IMR-90 (cell line): ENCODE data around the gene ACBD7. TPM values are rescaled to one million over a fixed set of nuclear protein-coding genes. Genes with fewer than 3 reads are reported as not detected.

ENCODE experiments used
- ATAC-seq: fragments of 200-7000 bp; cut with Tn5 transposase; 2 replicates; pipeline ENCODE4 v1.9.1; 2020; ENCODE audit warnings: low read depth, mild to moderate bottlenecking, moderate library complexity
- BruUV-seq: library from RNA; stranded (reverse); fragments of 400-500 nt; replicated peaks from 2 replicates; lab custom pipeline; 2021; lab: Mats Ljungman, UMichigan
- CTCF ChIA-PET: fragments of 300-600 bp; formaldehyde crosslinking; extraction: SDS; loops from one replicate; lab custom pipeline; 2021; ENCODE audit warnings: antibody characterized with exemption; lab: Yijun Ruan, JAX
- POLR2A ChIA-PET: fragments of 300-600 bp; sonication (Branson Sonifier 250); formaldehyde crosslinking; loops from one replicate; lab custom pipeline; 2022; ENCODE audit warnings: antibody characterized with exemption; ENCODE audit not compliant: unreplicated experiment; lab: Charles Lee
- DNase-seq: peaks from one replicate; pipeline ENCODE4 v3.0.0; 2013
- H2AFZ ChIP-seq: replicated peaks from 2 replicates; pipeline ENCODE3; 2013; ENCODE audit warnings: low read length, mild to moderate bottlenecking; ENCODE audit not compliant: poor library complexity
- H2AK5ac ChIP-seq: 2 replicates; pipeline ENCODE4 v1.6.1; 2013; ENCODE audit warnings: low read depth, low read length, inconsistent platforms
- H2AK9ac ChIP-seq: replicated peaks from 2 replicates; pipeline ENCODE3; 2013; ENCODE audit warnings: mild to moderate bottlenecking, low read depth, low read length, moderate library complexity; ENCODE audit not compliant: poor library complexity
- H2BK120ac ChIP-seq: 2 replicates; pipeline ENCODE4 v1.6.1; 2013; ENCODE audit warnings: low read depth, low read length, inconsistent platforms
- H2BK15ac ChIP-seq: 3 replicates; pipeline ENCODE4 v1.6.1; 2013; ENCODE audit warnings: low read depth, low read length, inconsistent platforms
- H2BK20ac ChIP-seq: 2 replicates; pipeline ENCODE4 v1.6.1; 2013; ENCODE audit warnings: low read depth, mild to moderate bottlenecking, inconsistent platforms, low read length, moderate library complexity
- H2BK5ac ChIP-seq: 2 replicates; pipeline ENCODE4 v1.6.1; 2013; ENCODE audit warnings: mild to moderate bottlenecking, low read depth, low read length, inconsistent platforms; ENCODE audit not compliant: poor library complexity, severe bottlenecking
- H3K14ac ChIP-seq: replicated peaks from 2 replicates; pipeline ENCODE4 v1.6.1; 2013; ENCODE audit warnings: low read depth, low read length, inconsistent platforms
- H3K18ac ChIP-seq: 2 replicates; pipeline ENCODE4 v1.6.1; 2013; ENCODE audit warnings: low read depth, low read length, control low read depth
- H3K23ac ChIP-seq: 2 replicates; pipeline ENCODE4 v1.6.1; 2013; ENCODE audit warnings: low read depth, low read length, inconsistent platforms
- H3K27ac ChIP-seq: 2 replicates; pipeline ENCODE4 v1.5.1; 2013; ENCODE audit warnings: mild to moderate bottlenecking, control low read depth, low read length; ENCODE audit not compliant: insufficient read depth
- H3K27me3 ChIP-seq: 2 replicates; pipeline ENCODE4 v1.6.1; 2013; ENCODE audit warnings: low read length; ENCODE audit not compliant: control insufficient read depth, insufficient read depth
- H3K36me3 ChIP-seq: 2 replicates; pipeline ENCODE4 v1.6.1; 2013; ENCODE audit warnings: low read length, mixed read lengths; ENCODE audit not compliant: control insufficient read depth, insufficient read depth
- H3K4ac ChIP-seq: 2 replicates; pipeline ENCODE4 v1.6.1; 2013; ENCODE audit warnings: low read depth, low read length, inconsistent platforms
- H3K4me1 ChIP-seq: 2 replicates; pipeline ENCODE4 v1.6.1; 2013; ENCODE audit warnings: low read length, mixed read lengths; ENCODE audit not compliant: control insufficient read depth, insufficient read depth
- H3K4me2 ChIP-seq: 2 replicates; pipeline ENCODE4 v1.6.1; 2013; ENCODE audit warnings: low read depth, mild to moderate bottlenecking, control low read depth, low read length, moderate library complexity
- H3K4me3 ChIP-seq: 2 replicates; pipeline ENCODE4 v1.5.1; 2013; ENCODE audit warnings: low read depth, mild to moderate bottlenecking, control low read depth, low read length, moderate library complexity; ENCODE audit not compliant: insufficient read depth
- H3K56ac ChIP-seq: 2 replicates; pipeline ENCODE4 v1.6.1; 2013; ENCODE audit warnings: low read length, inconsistent platforms; ENCODE audit not compliant: insufficient read depth; ENCODE audit errors: extremely low read depth
- H3K79me1 ChIP-seq, 2 experiments: 2 replicates each; pipeline ENCODE4 v1.6.1; 2013; ENCODE audit warnings: low read length in 2 of 2, inconsistent platforms in 1 of 2, low read depth in 1 of 2
- H3K9ac ChIP-seq: 2 replicates; pipeline ENCODE4 v1.6.1; 2013; ENCODE audit warnings: low read depth, low read length, control low read depth
- H3K9me1 ChIP-seq: 2 replicates; pipeline ENCODE4 v1.6.1; 2013; ENCODE audit warnings: low read length, inconsistent platforms; ENCODE audit not compliant: insufficient read depth
- H3K9me3 ChIP-seq: 2 replicates; pipeline ENCODE4 v1.6.1; 2013; ENCODE audit warnings: low read length; ENCODE audit not compliant: control insufficient read depth, insufficient read depth
- H4K20me1 ChIP-seq: 2 replicates; pipeline ENCODE4 v1.6.1; 2013; ENCODE audit warnings: low read length, inconsistent platforms; ENCODE audit not compliant: insufficient read depth
- H4K5ac ChIP-seq: 2 replicates; pipeline ENCODE4 v1.6.1; 2013; ENCODE audit warnings: mild to moderate bottlenecking, low read depth, low read length, control low read depth
- H4K8ac ChIP-seq, 2 experiments: 2 replicates each; pipeline ENCODE4 v1.6.1; 2013; ENCODE audit warnings: low read depth in 2 of 2, low read length in 2 of 2, control low read depth in 1 of 2, inconsistent platforms in 1 of 2
- H4K91ac ChIP-seq: 2 replicates; pipeline ENCODE4 v1.6.1; 2013; ENCODE audit warnings: low read depth, low read length, inconsistent platforms; ENCODE audit not compliant: insufficient read depth
- BHLHE40 ChIP-seq: fragments of 150-350 bp; IDR thresholded peaks from 2 replicates; pipeline ENCODE4 v1.6.1; 2016; ENCODE audit warnings: mild to moderate bottlenecking, low read depth, low read length
- CEBPB ChIP-seq: IDR thresholded peaks from 2 replicates; pipeline ENCODE4 v1.6.1; 2012; ENCODE audit warnings: low read depth, low read length, improper control_type of control experiment
- CHD1 ChIP-seq: IDR thresholded peaks from 2 replicates; pipeline ENCODE4 v1.6.1; 2012; ENCODE audit warnings: low read depth, low read length, improper control_type of control experiment
- FOS ChIP-seq: fragments of 150-350 bp; IDR thresholded peaks from 2 replicates; pipeline ENCODE4 v1.6.1; 2016; ENCODE audit warnings: low read depth, low read length
- MAFK ChIP-seq: IDR thresholded peaks from 2 replicates; pipeline ENCODE4 v1.6.1; 2012; ENCODE audit warnings: low read depth, low read length, improper control_type of control experiment
- RAD21 ChIP-seq: IDR thresholded peaks from 2 replicates; pipeline ENCODE4 v1.6.1; 2012; ENCODE audit warnings: low read length, improper control_type of control experiment
- RCOR1 ChIP-seq: IDR thresholded peaks from 2 replicates; pipeline ENCODE4 v1.6.1; 2012; ENCODE audit warnings: mild to moderate bottlenecking, low read length, improper control_type of control experiment; ENCODE audit not compliant: insufficient replicate concordance
- RFX5 ChIP-seq: IDR thresholded peaks from 2 replicates; pipeline ENCODE4 v1.8.0; 2012; ENCODE audit warnings: low read depth, mild to moderate bottlenecking, low read length, moderate library complexity
- dilution Hi-C: fragments of 300-500 bp; cut with HindIII; formaldehyde crosslinking; loops from one replicate; pipeline ENCODE4 v1.14.3; 2018; ENCODE audit warnings: low sequenced_read_pairs; ENCODE audit not compliant: unreplicated experiment
- in situ Hi-C: fragments of 300-500 bp; cut with MboI; formaldehyde crosslinking; loops from 3 replicates; pipeline ENCODE4 v1.14.3; 2019; ENCODE audit warnings: low sequenced_read_pairs, inconsistent platforms, mixed read lengths
- intact Hi-C: fragments of 100-400 bp; cut with micrococcal nuclease; formaldehyde crosslinking; loops from 2 replicates; pipeline ENCODE4 v1.10.0; 2022
- polyA plus RNA-seq, 3 experiments: library from polyadenylated mRNA; depleted of rRNA; stranded (reverse); fragments of >200 nt; gene quantifications; 2 replicates each; pipeline ENCODE4 v1.2.3, GENCODE V29; 2012; ENCODE audit warnings: low replicate concordance in 1 of 3
- total RNA-seq: library from RNA; depleted of rRNA; stranded (reverse); fragments of >200 nt; gene quantifications from 2 replicates; pipeline ENCODE4 v1.2.3, GENCODE V29; 2012
- TF ChIP-seq, protein P1 (sequence below): fragments of 150-350 bp; IDR thresholded peaks from 2 replicates; pipeline ENCODE4 v1.6.1; 2016; ENCODE audit warnings: low read depth, mild to moderate bottlenecking, low read length, moderate library complexity, borderline replicate concordance
- TF ChIP-seq, protein P2 (sequence below): fragments of 150-350 bp; IDR thresholded peaks from 2 replicates; pipeline ENCODE4 v1.6.1; 2017; ENCODE audit warnings: mild to moderate bottlenecking, antibody characterized with exemption, low read length, low read depth

The ACBD7 gene
- total and polyA plus RNA-seq, 2 of the 4 experiments (the other 2 are of a cell fraction) = 0.29 to 0.54 TPM

DNA sequence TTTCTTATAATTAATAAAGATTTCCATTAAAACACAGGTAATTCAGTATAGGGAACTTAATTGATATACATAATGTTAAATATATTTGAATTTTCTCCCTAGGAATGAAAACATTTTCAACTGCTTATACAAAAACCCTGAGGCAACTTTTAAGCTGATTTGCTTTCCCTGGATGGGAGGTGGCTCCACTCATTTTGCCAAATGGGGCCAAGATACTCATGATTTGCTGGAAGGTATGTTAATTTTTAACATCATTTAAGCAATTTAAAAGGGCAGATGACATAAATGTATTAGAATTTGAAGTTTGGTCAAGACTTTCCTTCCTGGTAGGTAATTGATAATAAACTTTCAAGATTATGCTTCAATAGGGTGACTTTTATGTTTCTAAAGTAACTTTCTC, 39.0 kb downstream of the ACBD7 start:
- no peaks in the 10 kb centered on the region for H4K20me1 ChIP-seq
- H3K9me1 ChIP-seq = 0 out of 2 replicates have a peak, but pooled peaks cover 3% of the 10 kb centered on the region
- H2BK120ac ChIP-seq = no peak overlapping the region
- no peaks in the 10 kb centered on the region for H3K9me3 ChIP-seq
- H2AK9ac ChIP-seq = no peak overlapping the region
- BruUV-seq = no TSS peak
- DNase-seq (no peak), ATAC-seq (no peak)
- no peaks in the 10 kb centered on the region for H3K79me1 ChIP-seq
- H3K4me2 ChIP-seq = no peak overlapping the region
- H2AK5ac ChIP-seq = no peak overlapping the region
- H3K23ac ChIP-seq = no peak overlapping the region
- H3K14ac ChIP-seq = no peak overlapping the region
- TF ChIP-seq CEBPB (no peak), RAD21 (no peak), RCOR1 (no peak), RFX5 (no peak), MAFK (no peak), BHLHE40 (no peak), CHD1 (no peak), FOS (no peak)
- TF ChIP-seq, protein P1, sequence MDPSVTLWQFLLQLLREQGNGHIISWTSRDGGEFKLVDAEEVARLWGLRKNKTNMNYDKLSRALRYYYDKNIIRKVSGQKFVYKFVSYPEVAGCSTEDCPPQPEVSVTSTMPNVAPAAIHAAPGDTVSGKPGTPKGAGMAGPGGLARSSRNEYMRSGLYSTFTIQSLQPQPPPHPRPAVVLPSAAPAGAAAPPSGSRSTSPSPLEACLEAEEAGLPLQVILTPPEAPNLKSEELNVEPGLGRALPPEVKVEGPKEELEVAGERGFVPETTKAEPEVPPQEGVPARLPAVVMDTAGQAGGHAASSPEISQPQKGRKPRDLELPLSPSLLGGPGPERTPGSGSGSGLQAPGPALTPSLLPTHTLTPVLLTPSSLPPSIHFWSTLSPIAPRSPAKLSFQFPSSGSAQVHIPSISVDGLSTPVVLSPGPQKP = no peak
- TF ChIP-seq, protein P2, sequence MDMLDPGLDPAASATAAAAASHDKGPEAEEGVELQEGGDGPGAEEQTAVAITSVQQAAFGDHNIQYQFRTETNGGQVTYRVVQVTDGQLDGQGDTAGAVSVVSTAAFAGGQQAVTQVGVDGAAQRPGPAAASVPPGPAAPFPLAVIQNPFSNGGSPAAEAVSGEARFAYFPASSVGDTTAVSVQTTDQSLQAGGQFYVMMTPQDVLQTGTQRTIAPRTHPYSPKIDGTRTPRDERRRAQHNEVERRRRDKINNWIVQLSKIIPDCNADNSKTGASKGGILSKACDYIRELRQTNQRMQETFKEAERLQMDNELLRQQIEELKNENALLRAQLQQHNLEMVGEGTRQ = no peak
- no peaks in the 10 kb centered on the region for H3K36me3 ChIP-seq
- POLR2A ChIA-PET = no interaction called here
- H2BK5ac ChIP-seq = no peak overlapping the region
- H4K5ac ChIP-seq = no peak overlapping the region
- H3K4me1 ChIP-seq = peaks cover 9% of the 10 kb centered on the region
- intact Hi-C loops (no loop called here), in situ Hi-C loops (no loop called here), dilution Hi-C loops (no loop called here)
- H4K8ac ChIP-seq = no peak overlapping the region
- CTCF ChIA-PET = no interaction called here
- no peak overlapping the region for H4K91ac ChIP-seq
- H3K9ac ChIP-seq = no peak overlapping the region
- no peak overlapping the region for H2BK15ac ChIP-seq
- H2AFZ ChIP-seq = no peak overlapping the region
- no peak overlapping the region for H3K4me3 ChIP-seq
- H3K56ac ChIP-seq = no peak overlapping the region
- no peak overlapping the region for H3K4ac ChIP-seq
- H3K27me3 ChIP-seq = no peaks in the 10 kb centered on the region; the same call in 1 of the 2 replicates
- no peak overlapping the region for H2BK20ac ChIP-seq
- no peak overlapping the region for H3K27ac ChIP-seq
- H3K18ac ChIP-seq = no peak overlapping the region
